SU-DHL-6 (cell line): ENCODE measurements around the gene AADAC.

ENCODE experiments used
- EZH2phosphoT487 ChIP-seq: fragments of 200-600 bp; sonication (generic), shearing (Covaris generic); conservative IDR thresholded peaks from 2 replicates; pipeline ENCODE4 v1.6.1; 2018; ENCODE audit warnings: mild to moderate bottlenecking, antibody characterized with exemption, low read length, moderate library complexity, mixed read lengths
- TF ChIP-seq, protein P1 (sequence below): fragments of 200-600 bp; sonication (generic); IDR thresholded peaks from one replicate; pipeline ENCODE4 v1.5.1; 2017; ENCODE audit warnings: antibody characterized with exemption, mild to moderate bottlenecking, low read length, moderate library complexity; ENCODE audit not compliant: insufficient read depth, poor library complexity, severe bottlenecking

GRCh38 chr3:151796105-151796680 is 17.7 kb upstream of the AADAC start:
- TF ChIP-seq, protein P1, sequence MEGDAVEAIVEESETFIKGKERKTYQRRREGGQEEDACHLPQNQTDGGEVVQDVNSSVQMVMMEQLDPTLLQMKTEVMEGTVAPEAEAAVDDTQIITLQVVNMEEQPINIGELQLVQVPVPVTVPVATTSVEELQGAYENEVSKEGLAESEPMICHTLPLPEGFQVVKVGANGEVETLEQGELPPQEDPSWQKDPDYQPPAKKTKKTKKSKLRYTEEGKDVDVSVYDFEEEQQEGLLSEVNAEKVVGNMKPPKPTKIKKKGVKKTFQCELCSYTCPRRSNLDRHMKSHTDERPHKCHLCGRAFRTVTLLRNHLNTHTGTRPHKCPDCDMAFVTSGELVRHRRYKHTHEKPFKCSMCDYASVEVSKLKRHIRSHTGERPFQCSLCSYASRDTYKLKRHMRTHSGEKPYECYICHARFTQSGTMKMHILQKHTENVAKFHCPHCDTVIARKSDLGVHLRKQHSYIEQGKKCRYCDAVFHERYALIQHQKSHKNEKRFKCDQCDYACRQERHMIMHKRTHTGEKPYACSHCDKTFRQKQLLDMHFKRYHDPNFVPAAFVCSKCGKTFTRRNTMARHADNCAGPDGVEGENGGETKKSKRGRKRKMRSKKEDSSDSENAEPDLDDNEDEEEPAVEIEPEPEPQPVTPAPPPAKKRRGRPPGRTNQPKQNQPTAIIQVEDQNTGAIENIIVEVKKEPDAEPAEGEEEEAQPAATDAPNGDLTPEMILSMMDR: no peak
- no peak for TF ChIP-seq EZH2phosphoT487
